ENCODE measurements around the gene RNF152.

- TF ChIP-seq, protein P1, sequence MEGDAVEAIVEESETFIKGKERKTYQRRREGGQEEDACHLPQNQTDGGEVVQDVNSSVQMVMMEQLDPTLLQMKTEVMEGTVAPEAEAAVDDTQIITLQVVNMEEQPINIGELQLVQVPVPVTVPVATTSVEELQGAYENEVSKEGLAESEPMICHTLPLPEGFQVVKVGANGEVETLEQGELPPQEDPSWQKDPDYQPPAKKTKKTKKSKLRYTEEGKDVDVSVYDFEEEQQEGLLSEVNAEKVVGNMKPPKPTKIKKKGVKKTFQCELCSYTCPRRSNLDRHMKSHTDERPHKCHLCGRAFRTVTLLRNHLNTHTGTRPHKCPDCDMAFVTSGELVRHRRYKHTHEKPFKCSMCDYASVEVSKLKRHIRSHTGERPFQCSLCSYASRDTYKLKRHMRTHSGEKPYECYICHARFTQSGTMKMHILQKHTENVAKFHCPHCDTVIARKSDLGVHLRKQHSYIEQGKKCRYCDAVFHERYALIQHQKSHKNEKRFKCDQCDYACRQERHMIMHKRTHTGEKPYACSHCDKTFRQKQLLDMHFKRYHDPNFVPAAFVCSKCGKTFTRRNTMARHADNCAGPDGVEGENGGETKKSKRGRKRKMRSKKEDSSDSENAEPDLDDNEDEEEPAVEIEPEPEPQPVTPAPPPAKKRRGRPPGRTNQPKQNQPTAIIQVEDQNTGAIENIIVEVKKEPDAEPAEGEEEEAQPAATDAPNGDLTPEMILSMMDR (IDR thresholded peaks at IDR 0.05), result no peak
- TF ChIP-seq REST (IDR thresholded peaks at IDR 0.05; ENCODE audit: insufficient read depth in 1 of 2, low read depth in 2 of 2, low read length in 1 of 2), result no peak
- TF ChIP-seq POLR2AphosphoS5 (IDR thresholded peaks at IDR 0.05; ENCODE audit: low read depth, low read length), result no peak
- no peak for TF ChIP-seq TCF7L2 (IDR thresholded peaks at IDR 0.05; ENCODE audit: low read depth, low read length)
- TF ChIP-seq SIN3A (IDR thresholded peaks at IDR 0.05; ENCODE audit: borderline replicate concordance, insufficient read depth, low read depth, low read length), result no peak
These were observed 45.5 kb downstream of the RNF152 start for GRCh38 chr18:61847164-61847791.

All from Panc1 (cell line).